GM23248 (cell line): ENCODE data around the gene FHOD3.

Source experiments
- EZH2 ChIP-seq: fragments of 200-600 bp; sonication (generic); IDR thresholded peaks from 2 replicates; pipeline ENCODE4 v1.6.1; 2018; ENCODE audit warnings: antibody characterized with exemption, mild to moderate bottlenecking; ENCODE audit not compliant: insufficient read depth, poor library complexity, severe bottlenecking
- EZH2phosphoT487 ChIP-seq: fragments of 200-600 bp; sonication (generic); IDR thresholded peaks from 2 replicates; pipeline ENCODE4 v1.6.1; 2018; ENCODE audit warnings: antibody characterized with exemption, moderate library complexity, mild to moderate bottlenecking, low read depth; ENCODE audit not compliant: insufficient read depth

DNA sequence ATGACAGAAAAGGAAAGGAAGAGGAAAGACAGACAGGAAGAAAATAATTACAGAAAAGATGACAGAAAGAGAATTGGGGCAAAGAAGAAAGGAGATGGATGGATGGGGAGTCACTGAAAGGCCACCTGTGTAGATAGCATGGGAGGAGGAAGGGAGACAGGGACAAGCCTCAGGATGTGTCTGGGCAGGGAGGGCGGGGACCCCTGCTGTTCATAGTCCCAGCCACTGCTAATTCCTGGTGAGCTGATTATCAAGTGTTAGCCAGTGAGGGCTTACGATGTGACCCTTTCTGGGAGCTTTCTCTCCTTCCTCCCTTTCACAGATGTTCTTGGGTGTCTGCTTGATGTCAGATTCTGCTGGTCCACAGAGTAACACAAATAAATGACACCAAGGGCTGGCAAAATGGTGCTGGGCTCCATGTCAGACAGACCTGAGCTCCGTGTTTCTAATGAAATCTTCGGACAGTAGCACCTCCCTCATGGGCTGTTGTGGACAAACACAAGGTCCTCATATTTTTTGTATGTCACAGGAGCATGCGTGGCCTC, 13.6 kb downstream of the FHOD3 start:
- TF ChIP-seq EZH2 (no peak), EZH2phosphoT487 (no peak)
